GM18520 (cell line): ENCODE results near the gene EFCAB13.
"Not testable (repeated sequence)": the region's sequence is repeated elsewhere in the genome, so short reads cannot be mapped to it uniquely, and the experiment has no call there.

Source experiments
- ATAC-seq: cut with Tn5 transposase; IDR thresholded peaks from one replicate; pipeline ENCODE4 v1.9.1; 2021; ENCODE audit not compliant: unreplicated experiment

The EFCAB13 gene

DNA sequence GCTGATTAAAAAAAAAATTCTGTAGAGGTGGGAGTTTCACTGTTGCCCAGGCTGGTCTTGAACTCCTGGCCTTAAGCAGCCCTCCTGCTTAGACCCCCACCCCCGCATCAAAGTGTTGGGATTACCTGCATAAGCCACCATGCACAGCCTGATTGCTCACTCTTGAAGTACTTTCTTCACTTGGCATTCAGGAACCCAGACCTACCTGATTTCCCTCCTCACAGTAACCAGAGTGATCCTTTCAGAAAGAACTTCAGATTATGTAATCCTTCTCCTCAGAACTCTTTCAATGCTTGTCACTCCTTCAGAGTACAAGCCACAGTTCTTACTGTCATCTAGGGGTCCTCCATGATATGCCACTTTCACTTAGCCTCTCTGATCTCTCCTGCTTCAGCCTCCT, 1.4 kb downstream of the EFCAB13 start:
- no peak for ATAC-seq

DNA sequence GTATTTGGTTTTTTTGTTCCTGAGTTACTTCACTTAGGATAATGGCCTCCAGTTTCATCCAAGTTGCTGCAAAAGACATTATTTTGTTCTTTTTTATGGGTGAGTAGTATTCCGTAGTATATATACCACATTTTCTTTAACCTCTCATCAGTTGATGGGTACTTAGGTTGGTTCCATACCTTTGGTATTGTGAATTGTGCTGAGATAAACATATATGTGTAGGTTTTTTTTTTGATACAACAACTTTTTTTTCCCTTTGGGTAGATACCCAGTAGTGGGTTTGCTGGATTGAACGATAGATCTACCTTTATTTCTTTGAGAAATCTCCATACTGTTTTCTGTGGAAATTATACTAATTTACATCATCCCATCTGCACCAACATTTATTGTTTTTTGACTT, 6.8 kb downstream of the EFCAB13 start:
- no peak for ATAC-seq

DNA sequence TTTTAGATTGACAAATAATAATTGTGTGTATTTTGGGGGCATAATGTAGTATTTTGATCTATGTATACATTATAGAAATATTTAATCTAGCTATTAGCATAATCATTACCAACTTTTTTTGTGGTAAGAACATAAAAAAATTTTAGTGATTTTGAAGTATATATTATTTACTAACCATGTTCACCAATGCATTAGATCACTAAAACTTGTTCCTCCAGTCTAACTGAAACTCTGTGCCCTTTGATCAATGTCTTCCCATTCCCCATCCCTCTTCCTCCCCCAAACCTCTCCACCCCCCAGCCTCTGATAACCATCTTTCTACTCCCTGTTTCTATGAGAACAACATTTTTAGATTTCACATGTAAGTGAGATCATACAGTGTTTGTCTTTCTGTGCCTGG, 8.5 kb downstream of the EFCAB13 start:
- ATAC-seq = no peak

DNA sequence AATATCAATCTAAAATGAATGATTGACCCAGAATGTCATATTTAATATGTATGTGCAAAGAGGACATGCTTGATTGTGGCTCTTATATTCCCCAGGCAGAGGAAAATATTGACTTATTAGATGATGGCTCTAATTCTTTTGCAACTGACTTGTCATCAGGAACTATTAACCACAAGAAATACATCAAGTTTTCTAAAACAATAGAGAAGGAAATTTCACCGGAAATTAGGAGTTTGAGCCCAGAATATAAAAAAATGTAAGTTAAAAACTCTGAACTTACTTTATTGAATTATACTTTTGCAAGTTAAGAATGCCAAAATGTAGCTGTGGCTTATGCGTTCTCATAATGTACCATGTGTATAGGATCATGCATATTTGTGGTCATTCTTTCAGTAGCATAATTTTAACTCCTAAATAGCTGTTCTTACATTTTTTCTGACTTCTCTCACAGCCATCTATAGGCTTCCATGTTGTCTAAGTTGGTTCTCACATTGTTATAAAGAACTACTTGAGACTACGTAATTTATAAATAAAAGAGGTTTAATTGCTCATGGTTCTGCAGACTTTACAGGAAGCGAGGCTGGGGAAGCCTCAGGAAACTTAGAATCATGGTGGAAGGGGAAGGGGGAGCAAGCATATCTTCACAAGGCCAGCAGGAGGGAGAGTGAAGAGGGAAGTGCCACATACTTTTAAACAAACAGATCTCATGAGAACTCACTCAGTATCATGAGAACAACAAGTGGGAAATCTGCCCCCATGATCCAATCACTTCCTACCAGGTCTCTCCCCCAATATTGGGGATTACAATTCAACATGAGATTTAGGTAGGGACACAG, 11.6 kb downstream of the EFCAB13 start:
- no peak for ATAC-seq

- ATAC-seq = no peak
These were observed 14.3 kb downstream of the EFCAB13 start for GRCh38 chr17:47338026-47338425.

GRCh38 chr17:47352848-47353247, 29.1 kb downstream of the EFCAB13 start:
- no peak for ATAC-seq

GRCh38 chr17:47358652-47359051, 34.9 kb downstream of the EFCAB13 start:
- no peak for ATAC-seq

- ATAC-seq = no peak
These were observed 39.4 kb downstream of the EFCAB13 start for GRCh38 chr17:47363171-47363570.

GRCh38 chr17:47367257-47367656, 43.5 kb downstream of the EFCAB13 start:
- no peak for ATAC-seq

GRCh38 chr17:47368262-47368661, 44.5 kb downstream of the EFCAB13 start:
- no peak for ATAC-seq

DNA sequence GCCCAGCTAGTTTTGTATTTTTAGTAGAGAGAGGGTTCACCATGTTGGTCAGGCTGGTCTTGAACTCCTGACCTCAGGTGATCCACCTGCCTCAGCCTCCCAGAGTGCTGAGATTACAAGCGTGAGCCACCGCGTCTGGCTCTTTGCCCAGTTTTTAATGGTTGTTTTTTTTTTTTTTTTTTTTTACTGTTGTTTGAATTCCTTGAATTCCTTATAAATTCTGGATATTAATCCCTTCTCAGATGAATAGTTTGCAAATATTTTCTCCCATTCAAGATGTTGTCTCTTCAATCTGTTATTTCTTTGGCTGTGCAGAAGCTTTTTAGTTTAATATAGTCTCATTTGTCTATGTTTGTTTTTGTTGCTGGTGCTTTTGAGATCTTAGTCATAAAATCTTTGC, 47.1 kb downstream of the EFCAB13 start:
- not testable (repeated sequence) for ATAC-seq

GRCh38 chr17:47373002-47373401, 49.2 kb downstream of the EFCAB13 start:
- no peak for ATAC-seq

DNA sequence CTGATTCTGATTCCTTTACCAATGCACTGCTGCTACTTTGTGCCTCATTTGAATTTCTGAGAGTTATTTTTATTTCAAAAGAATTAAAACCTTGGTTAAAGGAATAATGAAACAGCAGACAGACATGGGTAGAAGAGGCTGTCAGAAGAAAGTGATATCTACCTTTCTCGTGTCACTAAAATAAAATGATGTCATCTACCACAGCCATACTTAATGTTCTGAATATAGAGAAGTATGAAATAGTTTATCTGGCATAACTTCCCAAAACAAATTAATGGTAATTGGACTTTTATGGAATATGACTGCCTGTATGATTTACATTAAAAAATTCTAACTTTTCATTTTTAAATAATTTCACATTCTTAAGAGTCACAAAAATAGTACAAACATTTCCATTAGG, 52.5 kb downstream of the EFCAB13 start:
- no peak for ATAC-seq

DNA sequence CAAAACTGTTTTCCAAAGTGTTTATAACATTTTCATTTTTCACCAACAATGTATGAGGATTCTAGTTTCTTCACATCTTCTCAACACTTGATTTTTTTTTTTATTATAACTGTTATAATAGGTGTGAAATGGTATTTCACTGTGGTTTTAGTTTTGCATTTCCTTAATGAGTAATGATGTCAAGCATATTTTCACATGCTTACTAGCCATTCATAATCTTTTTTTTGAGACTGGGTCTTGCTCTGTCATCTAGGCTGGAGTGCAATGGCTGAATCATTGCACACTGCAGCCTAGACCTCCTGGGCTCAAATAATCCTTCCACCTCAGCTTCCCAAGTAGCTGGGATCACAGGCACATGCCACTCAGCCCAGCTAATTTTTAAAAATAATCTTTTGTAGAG, 65.1 kb downstream of the EFCAB13 start:
- ATAC-seq = no peak

DNA sequence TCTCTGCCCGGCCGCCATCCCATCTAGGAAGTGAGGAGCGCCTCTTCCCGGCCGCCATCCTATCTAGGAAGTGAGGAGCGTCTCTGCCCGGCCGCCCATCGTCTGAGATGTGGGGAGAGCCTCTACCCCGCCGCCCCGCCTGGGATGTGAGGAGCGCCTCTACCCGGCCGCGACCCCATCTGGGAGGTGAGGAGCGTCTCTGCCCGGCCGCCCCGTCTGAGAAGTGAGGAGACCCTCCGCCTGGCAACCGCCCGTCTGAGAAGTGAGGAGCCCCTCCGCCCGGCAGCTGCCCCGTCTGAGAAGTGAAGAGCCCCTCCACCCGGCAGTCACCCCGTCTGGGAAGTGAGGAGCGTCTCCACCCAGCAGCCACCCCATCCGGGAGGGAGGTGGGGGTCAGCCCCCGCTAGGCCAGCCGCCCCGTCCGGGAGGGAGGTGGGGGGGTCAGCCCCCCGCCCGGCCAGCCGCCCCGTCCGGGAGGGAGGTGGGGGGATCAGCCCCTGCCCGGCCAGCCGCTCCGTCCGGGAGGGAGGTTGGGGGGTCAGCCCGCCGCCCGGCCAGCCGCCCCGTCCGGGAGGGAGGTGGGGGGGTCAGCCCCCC, 73.9 kb downstream of the EFCAB13 start:
- ATAC-seq = not testable (repeated sequence)

DNA sequence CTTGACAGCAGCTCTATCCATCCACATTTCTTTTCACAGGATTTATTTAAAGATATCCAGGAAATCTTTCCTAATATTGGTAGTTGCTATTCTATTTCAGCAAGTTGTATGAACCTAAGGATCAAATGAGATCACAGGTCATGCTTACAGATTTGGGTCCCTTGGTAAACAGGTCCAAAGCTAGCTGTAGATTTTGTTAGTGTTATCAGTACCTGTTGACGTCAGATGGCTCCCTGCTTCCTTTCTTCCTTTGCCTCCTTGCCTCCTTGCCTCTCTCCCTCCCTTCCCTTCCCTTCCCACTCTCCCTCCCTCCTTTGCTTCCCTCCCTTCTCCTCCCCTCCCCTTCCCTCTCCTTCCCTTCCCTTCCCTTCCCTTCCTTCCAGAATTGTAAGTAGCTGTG, 76.6 kb downstream of the EFCAB13 start:
- no peak for ATAC-seq

- no peak for ATAC-seq
These were observed 77.3 kb downstream of the EFCAB13 start for GRCh38 chr17:47401100-47401499.

- ATAC-seq = no peak
These were observed 80.3 kb downstream of the EFCAB13 start for GRCh38 chr17:47404006-47404405.

DNA sequence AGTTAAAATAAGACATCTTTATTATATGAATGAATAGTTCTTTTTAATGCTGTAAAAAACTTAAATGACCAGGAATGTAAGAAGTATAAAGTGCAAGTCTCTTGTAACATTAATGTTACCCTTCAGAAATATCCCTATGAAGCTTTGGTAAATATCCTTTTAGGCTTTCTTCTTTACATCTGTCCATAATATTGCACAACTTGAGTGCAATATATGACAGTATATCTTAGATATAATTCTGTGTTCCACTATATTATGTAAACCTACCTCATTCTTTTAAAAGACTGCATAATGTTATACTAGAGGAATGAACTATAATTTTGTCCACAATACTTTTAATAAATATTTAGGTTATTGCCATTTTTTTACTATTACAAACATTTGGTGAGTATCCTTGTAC, 81.1 kb downstream of the EFCAB13 start:
- no peak for ATAC-seq

GRCh38 chr17:47413872-47414271, 90.1 kb downstream of the EFCAB13 start:
- no peak for ATAC-seq

DNA sequence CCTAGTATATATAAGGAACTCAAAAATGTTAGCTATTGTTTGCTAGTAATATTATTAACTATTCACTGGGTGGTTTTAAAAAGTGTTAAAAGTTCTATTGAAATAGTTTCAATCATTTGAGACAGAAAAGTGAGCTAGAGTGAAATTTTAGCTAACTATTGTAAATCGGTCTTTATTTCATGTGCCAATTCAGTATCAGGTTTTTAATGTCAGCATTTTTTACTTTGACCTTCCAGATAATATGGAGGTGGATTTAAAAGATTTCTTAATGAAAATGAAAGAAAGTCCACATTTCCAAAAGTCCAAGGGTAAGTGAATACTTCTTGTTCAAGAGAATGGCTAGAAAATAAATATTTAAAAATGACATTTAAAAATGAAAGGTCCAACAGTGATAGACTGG, 90.9 kb downstream of the EFCAB13 start:
- ATAC-seq = no peak

DNA sequence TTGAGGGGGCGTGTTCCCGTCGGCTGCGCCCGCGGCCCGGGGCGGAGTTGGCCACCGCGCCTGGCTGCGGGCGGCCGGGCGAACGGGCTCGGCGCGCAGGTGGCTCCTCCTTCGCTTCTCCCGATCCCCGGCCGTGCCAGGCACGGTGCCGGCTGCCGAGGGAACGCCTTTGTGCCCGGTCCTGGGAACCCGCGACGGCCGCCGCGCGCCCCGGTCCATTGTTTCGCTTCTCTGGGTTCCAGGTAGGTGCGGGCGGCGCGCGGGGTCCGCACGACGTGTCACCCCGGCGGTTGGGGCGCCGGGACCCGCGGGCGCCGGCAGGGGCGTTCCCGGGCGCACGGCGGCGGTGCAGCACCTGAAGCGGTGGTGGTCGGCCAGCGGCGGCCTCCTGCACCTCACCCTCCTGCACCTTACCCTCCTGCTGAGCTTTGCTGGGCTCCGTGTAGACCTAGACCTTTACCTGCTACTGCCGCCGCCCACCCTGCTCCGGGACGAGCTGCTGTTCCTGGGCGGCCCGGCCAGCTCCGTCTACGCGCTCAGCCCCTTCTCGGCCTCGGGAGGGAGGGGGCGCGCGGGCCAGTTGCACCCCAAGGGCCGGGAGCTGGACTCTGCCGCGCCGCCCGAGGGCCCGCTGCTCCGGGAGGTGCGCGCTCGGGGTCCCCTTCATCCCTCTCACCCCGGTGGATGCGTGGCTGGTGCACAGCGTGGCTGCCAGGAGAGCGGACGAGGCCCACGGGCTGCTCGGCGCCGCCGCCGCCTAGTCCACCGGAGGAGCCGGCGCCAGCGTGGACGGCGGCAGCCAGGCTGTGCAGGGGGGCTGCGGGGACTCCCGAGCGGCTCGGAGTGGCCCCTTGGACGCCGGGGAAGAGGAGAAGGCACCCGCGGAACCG, 99.9 kb downstream of the EFCAB13 start:
- no peak for ATAC-seq
